Choroid plexus epithelial cell (primary cell): ENCODE results near the gene MYH7.

Experiments
- DNase-seq: peaks from one replicate; pipeline ENCODE4 v3.0.0-alpha.2; 2010; ENCODE audit warnings: low read depth
- H3K4me3 ChIP-seq: 2 replicates; pipeline ENCODE4 v1.5.1; 2011; ENCODE audit warnings: low read depth, mild to moderate bottlenecking, control low read depth, low read length, moderate library complexity
- TF ChIP-seq, protein P1 (sequence below): conservative IDR thresholded peaks from 2 replicates; pipeline ENCODE4 v1.5.1; 2011; ENCODE audit warnings: low read depth, mild to moderate bottlenecking, control low read depth, inconsistent platforms, low read length, moderate library complexity

The MYH7 gene

DNA sequence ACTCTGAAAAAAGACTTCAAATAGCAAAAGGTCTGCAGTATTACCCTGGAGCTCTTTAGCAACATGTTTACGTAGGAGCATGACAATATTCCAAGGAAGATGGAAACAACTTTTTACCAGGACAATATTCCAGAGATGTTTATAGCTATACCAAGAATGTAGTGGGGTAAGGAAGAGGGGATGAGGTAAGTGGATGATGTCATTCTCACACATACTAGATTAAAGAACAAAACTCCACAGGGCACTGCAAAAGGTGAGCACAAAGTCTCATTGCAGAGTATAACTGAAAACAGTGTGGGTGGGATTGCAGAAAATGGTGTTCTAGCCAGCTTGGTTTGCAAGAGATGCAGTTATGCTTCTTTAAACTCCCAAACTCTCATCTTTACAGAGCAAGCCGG is 50.2 kb downstream of the MYH7 start:
- no peak overlapping the region for H3K4me3 ChIP-seq
- no peak for DNase-seq
- TF ChIP-seq, protein P1, sequence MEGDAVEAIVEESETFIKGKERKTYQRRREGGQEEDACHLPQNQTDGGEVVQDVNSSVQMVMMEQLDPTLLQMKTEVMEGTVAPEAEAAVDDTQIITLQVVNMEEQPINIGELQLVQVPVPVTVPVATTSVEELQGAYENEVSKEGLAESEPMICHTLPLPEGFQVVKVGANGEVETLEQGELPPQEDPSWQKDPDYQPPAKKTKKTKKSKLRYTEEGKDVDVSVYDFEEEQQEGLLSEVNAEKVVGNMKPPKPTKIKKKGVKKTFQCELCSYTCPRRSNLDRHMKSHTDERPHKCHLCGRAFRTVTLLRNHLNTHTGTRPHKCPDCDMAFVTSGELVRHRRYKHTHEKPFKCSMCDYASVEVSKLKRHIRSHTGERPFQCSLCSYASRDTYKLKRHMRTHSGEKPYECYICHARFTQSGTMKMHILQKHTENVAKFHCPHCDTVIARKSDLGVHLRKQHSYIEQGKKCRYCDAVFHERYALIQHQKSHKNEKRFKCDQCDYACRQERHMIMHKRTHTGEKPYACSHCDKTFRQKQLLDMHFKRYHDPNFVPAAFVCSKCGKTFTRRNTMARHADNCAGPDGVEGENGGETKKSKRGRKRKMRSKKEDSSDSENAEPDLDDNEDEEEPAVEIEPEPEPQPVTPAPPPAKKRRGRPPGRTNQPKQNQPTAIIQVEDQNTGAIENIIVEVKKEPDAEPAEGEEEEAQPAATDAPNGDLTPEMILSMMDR, result no peak

DNA sequence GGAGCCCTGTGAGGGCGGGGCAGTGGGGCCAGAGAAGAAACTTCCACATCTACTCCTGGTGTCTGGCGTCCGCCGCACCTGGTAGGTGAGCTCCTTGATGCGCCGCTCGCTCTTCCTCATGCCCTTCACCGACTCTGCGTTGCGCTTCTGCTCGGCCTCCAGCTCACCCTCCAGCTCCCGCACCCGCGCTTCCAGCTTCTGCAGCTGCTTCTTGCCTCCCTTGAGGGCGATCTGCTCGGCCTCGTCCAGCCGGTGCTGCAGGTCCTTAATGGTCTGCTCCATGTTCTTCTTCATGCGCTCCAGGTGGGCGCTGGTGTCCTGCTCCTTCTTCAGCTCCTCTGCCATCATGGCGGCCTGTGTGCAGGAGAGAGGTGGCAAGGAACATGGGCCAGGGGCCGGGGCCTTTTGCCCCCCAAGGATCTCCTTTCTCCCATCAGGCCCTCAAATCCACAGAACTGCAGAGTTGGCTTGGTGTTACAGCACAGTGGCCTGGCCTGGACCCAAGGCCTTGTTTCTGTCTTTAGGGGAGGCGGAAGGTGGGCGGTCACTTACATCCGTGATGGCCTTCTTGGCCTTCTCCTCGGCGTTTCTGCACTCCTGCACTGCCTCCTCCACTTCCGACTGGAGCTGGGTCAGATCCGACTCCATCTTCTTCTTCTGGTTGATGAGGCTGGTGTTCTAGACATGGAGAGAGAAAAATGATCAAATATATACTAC is 50.9 kb downstream of the MYH7 start:
- DNase-seq, result no peak
- no peak overlapping the region for H3K4me3 ChIP-seq
- TF ChIP-seq, protein P1, result no peak

DNA sequence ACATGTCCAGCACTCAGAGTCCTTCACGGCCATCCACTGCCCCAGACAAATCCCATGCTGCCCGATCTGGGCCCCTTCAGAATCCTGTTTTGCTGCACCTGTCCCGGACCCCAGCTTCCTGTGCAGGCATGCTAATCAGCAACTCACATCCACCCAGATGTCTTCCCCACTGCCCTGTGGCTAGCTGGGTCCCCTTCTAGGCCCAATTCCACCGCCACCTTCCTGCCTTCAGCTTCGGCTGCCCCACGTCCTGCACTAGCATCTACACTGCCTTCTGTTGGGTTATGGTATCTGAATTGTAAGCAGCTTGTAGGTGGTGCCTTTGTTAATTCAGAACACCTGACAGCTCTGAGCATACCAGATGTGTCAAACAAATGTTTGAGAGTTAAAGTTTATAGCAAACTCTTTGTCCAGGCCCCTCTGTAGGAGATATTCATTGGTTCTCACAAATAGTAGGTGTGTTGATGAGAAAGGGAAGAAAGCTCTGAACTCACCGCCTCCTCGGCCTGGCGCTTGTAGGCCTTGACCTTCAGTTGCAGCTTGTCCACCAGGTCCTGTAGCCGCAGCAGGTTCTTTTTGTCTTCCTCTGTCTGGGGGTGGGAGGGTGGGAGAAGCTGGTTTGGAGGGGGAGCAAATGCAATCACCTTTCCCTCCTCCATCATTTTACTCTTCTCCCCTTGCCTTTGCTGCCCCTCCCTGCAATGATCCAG is 52.6 kb downstream of the MYH7 start:
- DNase-seq, result no peak
- TF ChIP-seq, protein P1, result no peak
- no peak overlapping the region for H3K4me3 ChIP-seq

DNA sequence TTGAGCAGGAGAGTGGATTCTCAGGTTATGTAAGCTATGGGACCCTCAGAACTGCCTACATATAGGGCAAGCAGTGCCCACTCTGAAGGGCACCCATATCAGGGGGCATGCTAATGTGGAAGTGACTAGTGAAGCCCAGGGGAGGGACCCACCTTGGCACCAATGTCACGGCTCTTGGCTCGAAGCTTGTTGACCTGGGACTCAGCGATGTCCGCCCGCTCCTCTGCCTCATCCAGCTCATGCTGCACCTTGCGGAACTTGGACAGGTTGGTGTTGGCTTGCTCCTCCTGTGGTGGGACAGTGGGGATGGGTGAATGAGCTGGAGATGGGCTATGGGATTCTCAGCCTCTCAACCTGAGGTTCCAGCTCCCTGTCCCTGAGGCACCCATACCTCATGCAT is 53.2 kb downstream of the MYH7 start:
- no peak for DNase-seq
- TF ChIP-seq, protein P1, result no peak
- H3K4me3 ChIP-seq, result no peak overlapping the region

DNA sequence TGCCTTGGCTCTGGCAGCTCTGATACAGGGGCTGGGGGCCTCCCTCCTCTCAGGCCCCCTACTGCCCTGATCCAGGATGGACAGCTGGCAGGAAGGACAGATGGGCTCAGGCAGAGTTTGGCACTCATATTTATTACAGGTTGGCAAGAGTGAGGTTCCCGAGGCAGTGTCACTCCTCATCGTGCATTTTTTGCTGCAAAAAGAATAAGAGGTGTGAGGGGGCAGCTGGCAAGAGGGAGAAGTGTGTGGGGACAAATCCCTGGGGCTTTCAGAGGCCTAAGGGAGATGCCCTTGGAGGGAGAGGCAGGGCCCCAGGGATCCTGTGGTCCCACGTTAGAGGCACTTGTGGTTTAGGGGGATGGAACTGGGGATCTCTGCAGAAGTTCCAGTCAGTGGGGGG is 53.6 kb downstream of the MYH7 start:
- no peak overlapping the region for H3K4me3 ChIP-seq
- TF ChIP-seq, protein P1, result no peak
- DNase-seq, result no peak

DNA sequence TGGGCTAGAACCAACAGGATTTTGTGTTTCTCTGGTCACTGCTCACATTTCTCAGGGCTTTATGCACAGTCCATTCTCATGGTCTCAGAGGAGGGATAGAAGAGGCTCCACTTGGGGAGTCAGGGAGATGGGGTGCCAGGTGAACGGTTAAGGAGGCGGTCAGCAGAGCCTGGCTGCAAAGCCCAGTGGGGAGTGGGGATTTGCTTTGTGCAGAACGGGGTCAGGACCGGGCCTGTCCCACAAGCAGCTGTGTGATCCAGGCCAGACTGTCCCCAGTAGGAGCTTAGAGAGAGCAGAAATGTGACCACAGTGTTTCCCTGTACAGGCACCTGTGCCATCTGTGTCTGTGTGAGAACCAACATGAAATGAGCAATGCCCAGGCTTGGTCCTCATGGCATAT is 54.5 kb downstream of the MYH7 start:
- TF ChIP-seq, protein P1, result no peak

More for the DNA sequence above, 54.5 kb downstream of the MYH7 start:
- no peak for DNase-seq
- no peak overlapping the region for H3K4me3 ChIP-seq
